Keratinocyte (primary cell): ENCODE data around the gene MED16. TPM values are rescaled to one million over a fixed set of nuclear protein-coding genes. Genes with fewer than 3 reads are reported as not detected.

ENCODE experiments used
- DNase-seq: peaks from one replicate; pipeline ENCODE4 v3.0.0-alpha.2; 2011; ENCODE audit warnings: low read depth, missing footprints, low spot score
- FAIRE-seq: peaks from 2 replicates; lab custom pipeline; 2011; peaks lifted over from hg19 to GRCh38; lab: Jason Lieb, UNC
- H2AFZ ChIP-seq: 2 replicates; pipeline ENCODE4 v1.6.0; 2012; ENCODE audit warnings: low read length, control low read depth, inconsistent platforms; ENCODE audit not compliant: control insufficient read depth
- H3K27ac ChIP-seq: 2 replicates; pipeline ENCODE4 v1.5.1; 2011; ENCODE audit warnings: low read length; ENCODE audit not compliant: control insufficient read depth, insufficient read depth
- H3K27me3 ChIP-seq: 3 replicates; pipeline ENCODE4 v1.6.0; 2011; ENCODE audit warnings: low read length; ENCODE audit not compliant: control insufficient read depth, insufficient read depth; ENCODE audit errors: extremely low read depth
- H3K36me3 ChIP-seq, 2 experiments: 2 replicates in 1 of 2; 3 replicates in 1 of 2; pipeline ENCODE4 v1.5.1; 2011; ENCODE audit warnings: low read length in 2 of 2, mild to moderate bottlenecking in 1 of 2; ENCODE audit not compliant: control insufficient read depth in 2 of 2, insufficient read depth in 2 of 2; ENCODE audit errors: extremely low read depth in 1 of 2
- H3K4me1 ChIP-seq: 3 replicates; pipeline ENCODE4 v1.5.1; 2011; ENCODE audit warnings: low read length; ENCODE audit not compliant: control insufficient read depth, insufficient read depth; ENCODE audit errors: extremely low read depth
- H3K4me2 ChIP-seq: 3 replicates; pipeline ENCODE4 v1.6.0; 2011; ENCODE audit warnings: low read depth, low read length; ENCODE audit not compliant: control insufficient read depth, insufficient read depth; ENCODE audit errors: extremely low read depth
- H3K4me3 ChIP-seq, 3 experiments: fragments of 200-600 bp in 1 of 3; sonication (generic) in 1 of 3; 2 replicates in 2 of 3; 3 replicates in 1 of 3; pipeline ENCODE4 v1.5.1; 2011 to 2016; ENCODE audit warnings: low read length in 3 of 3, mild to moderate bottlenecking in 3 of 3, control low read depth in 2 of 3, inconsistent platforms in 1 of 3, low read depth in 1 of 3, mixed read lengths in 1 of 3, mixed run types in 1 of 3, moderate library complexity in 1 of 3; ENCODE audit not compliant: control insufficient read depth in 2 of 3, insufficient read depth in 2 of 3; ENCODE audit errors: extremely low read depth in 1 of 3
- H3K79me2 ChIP-seq: 2 replicates; pipeline ENCODE4 v1.6.0; 2012; ENCODE audit warnings: low read length; ENCODE audit not compliant: control insufficient read depth, insufficient read depth
- H3K9ac ChIP-seq: 3 replicates; pipeline ENCODE4 v1.6.0; 2011; ENCODE audit warnings: low read length; ENCODE audit not compliant: control insufficient read depth, insufficient read depth; ENCODE audit errors: extremely low read depth
- H3K9me1 ChIP-seq: 3 replicates; pipeline ENCODE4 v1.6.0; 2011; ENCODE audit warnings: low read length; ENCODE audit not compliant: control insufficient read depth, insufficient read depth; ENCODE audit errors: extremely low read depth
- H3K9me3 ChIP-seq: 2 replicates; pipeline ENCODE4 v1.5.1; 2012; ENCODE audit warnings: low read depth, low read length; ENCODE audit not compliant: control insufficient read depth
- H4K20me1 ChIP-seq: 3 replicates; pipeline ENCODE4 v1.6.0; 2011; ENCODE audit warnings: low read length; ENCODE audit not compliant: control insufficient read depth, insufficient read depth; ENCODE audit errors: extremely low read depth
- CTCF ChIP-seq, 3 experiments: IDR thresholded peaks in 1 of 3; conservative IDR thresholded peaks in 1 of 3; optimal IDR thresholded peaks in 1 of 3; 2 replicates in 2 of 3; 3 replicates in 1 of 3; pipeline versions ENCODE3 to v1.5.1; 2011; ENCODE audit warnings: low read length in 3 of 3, mild to moderate bottlenecking in 3 of 3, moderate library complexity in 2 of 3, control low read depth in 1 of 3, inconsistent platforms in 1 of 3; ENCODE audit not compliant: insufficient read depth in 2 of 3; ENCODE audit errors: extremely low read depth in 1 of 3
- EZH2 ChIP-seq: IDR thresholded peaks from one replicate; pipeline ENCODE4 v1.6.1; 2012; ENCODE audit warnings: inconsistent platforms, mild to moderate bottlenecking, low read length, moderate library complexity
- dilution Hi-C: fragments of 300-500 bp; cut with MboI; formaldehyde crosslinking; loops from one replicate; pipeline ENCODE4 v1.7.0; 2020; ENCODE audit warnings: low sequenced_read_pairs; ENCODE audit not compliant: extremely low pct_ligation_motif_present
- polyA plus RNA-seq, 5 experiments: library from polyadenylated mRNA; depleted of rRNA in 3 of 5; stranded (reverse) in 3 of 5; stranded (forward) in 1 of 5; unstranded in 1 of 5; fragments of >200 nt; gene quantifications; 1 replicate in 1 of 5; 2 replicates in 3 of 5; 3 replicates in 1 of 5; pipeline versions ENCODE4 v1.2.1 to v1.2.3, GENCODE V29; 2011 to 2012; ENCODE audit warnings: missing spikeins in 2 of 5, low read depth in 1 of 5, low replicate concordance in 1 of 5

MED16 gene
- polyA plus RNA-seq, 1 donor (not counting 4 experiments of a cell fraction or from before 2014, with no cell fraction given), result 9.7 TPM

- Histone ChIP-seq H3K79me2 (no peaks in the 10 kb centered on the region), H3K36me3 (peaks cover 9 to 14% of the 10 kb centered on the region in 2 experiments), H3K4me2 (no peak overlapping the region), H3K4me1 (peaks cover 6% of the 10 kb centered on the region), H3K9me3 (no peaks in the 10 kb centered on the region), H3K27me3 (no peaks in the 10 kb centered on the region), H3K9me1 (no peaks in the 10 kb centered on the region), H2AFZ (no peak overlapping the region), H3K9ac (no peak overlapping the region), H3K27ac (no peak overlapping the region), H4K20me1 (peaks cover 2% of the 10 kb centered on the region), H3K4me3 (no peak overlapping the region)
- FAIRE-seq, result no peak
- TF ChIP-seq CTCF (optimal IDR thresholded peaks at IDR 0.05 in 1 of 3, IDR thresholded peaks at IDR 0.05 in 1 of 3, conservative IDR thresholded peaks at IDR 0.05 in 1 of 3; ENCODE audit: extremely low read depth in 1 of 3, insufficient read depth in 2 of 3, low read length in 3 of 3) (no peak), EZH2 (no peak)
- no peak for DNase-seq
- dilution Hi-C loops, result no loop called here
Measured at GRCh38 chr19:887072-887471, 5.9 kb downstream of the MED16 start.

- no peak for DNase-seq
- peaks cover 17 to 18% of the 10 kb centered on the region in 2 experiments for H3K36me3 ChIP-seq
- H3K27ac ChIP-seq, result no peak overlapping the region
- H3K27me3 ChIP-seq, result no peaks in the 10 kb centered on the region
- H3K4me2 ChIP-seq, result no peak overlapping the region
- no peak for FAIRE-seq
- no peaks in the 10 kb centered on the region for H3K9me3 ChIP-seq
- H3K79me2 ChIP-seq, result no peaks in the 10 kb centered on the region
- no peaks in the 10 kb centered on the region for H3K9me1 ChIP-seq
- H3K4me1 ChIP-seq, result peaks cover 6% of the 10 kb centered on the region
- H3K9ac ChIP-seq, result no peak overlapping the region
- dilution Hi-C loops, result no loop called here
- H2AFZ ChIP-seq, result no peak overlapping the region
- TF ChIP-seq CTCF (optimal IDR thresholded peaks at IDR 0.05 in 1 of 3, IDR thresholded peaks at IDR 0.05 in 1 of 3, conservative IDR thresholded peaks at IDR 0.05 in 1 of 3; ENCODE audit: extremely low read depth in 1 of 3, insufficient read depth in 2 of 3, low read length in 3 of 3), result no peak
- no peak for TF ChIP-seq EZH2
- H3K4me3 ChIP-seq, result no peak overlapping the region
- peaks cover 2% of the 10 kb centered on the region for H4K20me1 ChIP-seq
Measured at GRCh38 chr19:885536-886224, 7.3 kb downstream of the MED16 start.
